PC-3 (cell line): ENCODE results near the gene TAF1B.

Experiments used
- EZH2 ChIP-seq: fragments of 300-600 bp; sonication (generic); IDR thresholded peaks from one replicate; pipeline ENCODE4 v1.6.1; 2017; ENCODE audit warnings: antibody characterized with exemption, mild to moderate bottlenecking, low read length; ENCODE audit not compliant: unreplicated experiment
- TF ChIP-seq, protein P1 (sequence below): fragments of 300-600 bp; sonication (generic); conservative IDR thresholded peaks from 2 replicates; pipeline ENCODE4 v1.5.1; 2017; ENCODE audit warnings: antibody characterized with exemption, low read depth, mild to moderate bottlenecking, low read length

DNA sequence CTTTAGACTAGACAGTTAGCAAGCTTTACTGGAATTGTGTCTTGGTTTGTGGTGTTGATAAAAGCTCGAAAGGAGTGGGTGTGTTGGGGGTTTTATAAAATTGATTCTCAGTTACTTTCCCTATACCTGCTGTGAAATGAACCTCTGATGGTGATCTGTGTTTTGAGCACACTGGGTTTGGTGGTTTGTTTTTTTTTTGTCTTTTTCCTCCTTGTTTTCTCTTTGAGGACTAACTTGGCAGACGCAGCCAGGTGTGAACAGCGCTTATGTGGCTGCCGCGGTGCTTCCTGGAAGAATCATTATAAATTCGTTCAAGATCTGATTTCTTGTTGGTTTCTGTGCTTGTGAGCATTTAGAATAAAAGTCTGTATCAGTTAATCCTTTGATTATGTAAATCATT, 136.7 kb downstream of the TAF1B start:
- no peak for TF ChIP-seq EZH2
- TF ChIP-seq, protein P1, sequence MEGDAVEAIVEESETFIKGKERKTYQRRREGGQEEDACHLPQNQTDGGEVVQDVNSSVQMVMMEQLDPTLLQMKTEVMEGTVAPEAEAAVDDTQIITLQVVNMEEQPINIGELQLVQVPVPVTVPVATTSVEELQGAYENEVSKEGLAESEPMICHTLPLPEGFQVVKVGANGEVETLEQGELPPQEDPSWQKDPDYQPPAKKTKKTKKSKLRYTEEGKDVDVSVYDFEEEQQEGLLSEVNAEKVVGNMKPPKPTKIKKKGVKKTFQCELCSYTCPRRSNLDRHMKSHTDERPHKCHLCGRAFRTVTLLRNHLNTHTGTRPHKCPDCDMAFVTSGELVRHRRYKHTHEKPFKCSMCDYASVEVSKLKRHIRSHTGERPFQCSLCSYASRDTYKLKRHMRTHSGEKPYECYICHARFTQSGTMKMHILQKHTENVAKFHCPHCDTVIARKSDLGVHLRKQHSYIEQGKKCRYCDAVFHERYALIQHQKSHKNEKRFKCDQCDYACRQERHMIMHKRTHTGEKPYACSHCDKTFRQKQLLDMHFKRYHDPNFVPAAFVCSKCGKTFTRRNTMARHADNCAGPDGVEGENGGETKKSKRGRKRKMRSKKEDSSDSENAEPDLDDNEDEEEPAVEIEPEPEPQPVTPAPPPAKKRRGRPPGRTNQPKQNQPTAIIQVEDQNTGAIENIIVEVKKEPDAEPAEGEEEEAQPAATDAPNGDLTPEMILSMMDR: no peak
